DMS 273 (cell line): Measurements from ENCODE around the gene KRTAP13-1.

ENCODE experiments used
- DNase-seq: peaks from one replicate; lab custom pipeline; 2025; ENCODE audit not compliant: unreplicated experiment; lab: John Stamatoyannopoulos, UW

The KRTAP13-1 gene

GRCh38 chr21:30395731-30396130 is at the start of gene KRTAP13-1:
KRTAP13-1 (plus strand) TSS chr21:30396031; CDS start chr21:30396087, 56 bp downstream.
- DNase-seq = no peak

GRCh38 chr21:30348506-30348905 is 47.3 kb upstream of the KRTAP13-1 start, which contains the start of gene KRTAP23-1:
KRTAP23-1 (minus strand) TSS chr21:30348606; CDS start chr21:30348606, 0 bp downstream.
- no peak for DNase-seq

GRCh38 chr21:30349572-30349971 is 46.3 kb upstream of the KRTAP13-1 start:
- no peak for DNase-seq

- no peak for DNase-seq
These were observed 44.3 kb upstream of the KRTAP13-1 start for GRCh38 chr21:30351534-30351933.

- DNase-seq = no peak
These were observed 41.4 kb upstream of the KRTAP13-1 start for GRCh38 chr21:30354308-30355005.

- no peak for DNase-seq
These were observed 39.9 kb upstream of the KRTAP13-1 start for GRCh38 chr21:30355906-30356305.

GRCh38 chr21:30372139-30372770 is 23.6 kb upstream of the KRTAP13-1 start, which contains the start of gene KRTAP13-2:
KRTAP13-2 (minus strand) TSS chr21:30372271; CDS start chr21:30372213, 58 bp downstream.
- no peak for DNase-seq

GRCh38 chr21:30382201-30382600 is 13.6 kb upstream of the KRTAP13-1 start:
- no peak for DNase-seq

GRCh38 chr21:30391492-30392025 is 4.3 kb upstream of the KRTAP13-1 start:
- no peak for DNase-seq

GRCh38 chr21:30408782-30409494 is 13.1 kb downstream of the KRTAP13-1 start:
- peak; percentile 83 for DNase-seq

GRCh38 chr21:30415993-30416392 is 20.2 kb downstream of the KRTAP13-1 start:
- DNase-seq = no peak

GRCh38 chr21:30425826-30426225 is 30.0 kb downstream of the KRTAP13-1 start, which contains the start of gene KRTAP13-3:
KRTAP13-3 (minus strand) TSS chr21:30425926; CDS start chr21:30425912, 14 bp downstream.
- DNase-seq = no peak

- DNase-seq = no peak
These were observed 30.9 kb downstream of the KRTAP13-1 start for GRCh38 chr21:30426731-30427130.

- DNase-seq = no peak
These were observed 34.4 kb downstream of the KRTAP13-1 start, which contains the start of gene KRTAP13-4 for GRCh38 chr21:30430170-30430655. KRTAP13-4 (plus strand) TSS chr21:30430220; CDS start chr21:30430276, 56 bp downstream.

- peak; percentile 58 for DNase-seq
These were observed 38.3 kb downstream of the KRTAP13-1 start for GRCh38 chr21:30434033-30434631.

GRCh38 chr21:30437010-30437565 is 41.3 kb downstream of the KRTAP13-1 start:
- no peak for DNase-seq

- DNase-seq = no peak
These were observed 44.1 kb downstream of the KRTAP13-1 start, which contains the start of gene KRTAP15-1 for GRCh38 chr21:30439975-30440374. KRTAP15-1 (plus strand) TSS chr21:30440275; CDS start chr21:30440328, 53 bp downstream.

- DNase-seq = no peak
These were observed 47.4 kb downstream of the KRTAP13-1 start for GRCh38 chr21:30443226-30443625.

GRCh38 chr21:30444204-30444603 is 48.4 kb downstream of the KRTAP13-1 start:
- no peak for DNase-seq
